Fibroblast of pulmonary artery (primary cell): ENCODE data around the gene NRXN3.
A peak's percentile ranks its signal among the peaks of the same experiment; 100 is the strongest.

Source experiments
- DNase-seq: peaks from one replicate; pipeline ENCODE4 v3.0.0-alpha.2; 2010; ENCODE audit warnings: low read depth
- H3K4me3 ChIP-seq: replicated peaks from 2 replicates; pipeline ENCODE4 v1.5.1; 2011; ENCODE audit warnings: low read depth, mild to moderate bottlenecking, control low read depth, low read length, moderate library complexity
- CTCF ChIP-seq: IDR thresholded peaks from 2 replicates; pipeline ENCODE4 v1.5.1; 2011; ENCODE audit warnings: mild to moderate bottlenecking, control low read depth, low read length, inconsistent platforms; ENCODE audit errors: missing control alignments

The NRXN3 gene

GRCh38 chr14:79357307-79357706, 1187.1 kb downstream of the NRXN3 start:
- no peak for DNase-seq
- no peak for TF ChIP-seq CTCF
- H3K4me3 ChIP-seq = no peak overlapping the region

GRCh38 chr14:79363291-79363690, 1193.1 kb downstream of the NRXN3 start:
- no peak overlapping the region for H3K4me3 ChIP-seq
- no peak for TF ChIP-seq CTCF
- DNase-seq = no peak

- peak; percentile 98 for DNase-seq
- TF ChIP-seq CTCF = peak; percentile 28
- no peak overlapping the region for H3K4me3 ChIP-seq
Measured at GRCh38 chr14:79369359-79370332, 1199.5 kb downstream of the NRXN3 start.

- H3K4me3 ChIP-seq = no peak overlapping the region
- TF ChIP-seq CTCF = no peak
- DNase-seq = no peak
Measured at GRCh38 chr14:79370969-79371368, 1200.8 kb downstream of the NRXN3 start.

- no peak overlapping the region for H3K4me3 ChIP-seq
- no peak for DNase-seq
- no peak for TF ChIP-seq CTCF
Measured at GRCh38 chr14:79373451-79373850, 1203.3 kb downstream of the NRXN3 start.

GRCh38 chr14:79375356-79375755, 1205.2 kb downstream of the NRXN3 start:
- no peak for TF ChIP-seq CTCF
- no peak overlapping the region for H3K4me3 ChIP-seq
- DNase-seq = no peak
